ENCODE data around the gene PFN3.
"Not testable (repeated sequence)": the region's sequence is repeated elsewhere in the genome, so short reads cannot be mapped to it uniquely, and the experiment has no call there.

The PFN3 gene

GRCh38 chr5:177367323-177367848 lies 33.1 kb downstream of the PFN3 start:
- Mint-ChIP-seq H3K4me3 (no peak overlapping the region), H3K9me3 (no peaks in the 10 kb centered on the region), H3K27ac (no peak overlapping the region), H3K36me3 (peaks cover 81% of the 10 kb centered on the region), H3K4me1 (peaks cover 66% of the 10 kb centered on the region)
- ATAC-seq (no peak), DNase-seq (ENCODE audit: low spot score in 2 of 2) (no peak)

GRCh38 chr5:177366528-177367322 lies 33.7 kb downstream of the PFN3 start:
- no peaks in the 10 kb centered on the region for H3K9me3 Mint-ChIP-seq
- no peak for DNase-seq (ENCODE audit: low spot score in 2 of 2)
- H3K4me3 Mint-ChIP-seq: no peak overlapping the region
- peak overlapping the region; percentile 68 for H3K27ac Mint-ChIP-seq
- peaks cover 81% of the 10 kb centered on the region for H3K36me3 Mint-ChIP-seq
- H3K4me1 Mint-ChIP-seq: peaks cover 66% of the 10 kb centered on the region
- no peak for ATAC-seq

- Mint-ChIP-seq H3K4me3 (no peak overlapping the region), H3K9me3 (no peaks in the 10 kb centered on the region), H3K36me3 (peaks cover 76% of the 10 kb centered on the region), H3K27ac (peak overlapping the region; percentile 68), H3K4me1 (peaks cover 66% of the 10 kb centered on the region)
- DNase-seq (ENCODE audit: low spot score in 2 of 2) (no peak), ATAC-seq (no peak)
These were observed 34.5 kb downstream of the PFN3 start for GRCh38 chr5:177365845-177366527.

- peak; percentile 19 to 74 for DNase-seq (ENCODE audit: low spot score in 2 of 2)
- H3K9me3 Mint-ChIP-seq: no peaks in the 10 kb centered on the region
- peak overlapping the region; percentile 79 for H3K4me3 Mint-ChIP-seq
- ATAC-seq: peak; percentile 78
- peak overlapping the region; percentile 86 for H3K27ac Mint-ChIP-seq
- H3K4me1 Mint-ChIP-seq: peaks cover 79% of the 10 kb centered on the region
- H3K36me3 Mint-ChIP-seq: peaks cover 75% of the 10 kb centered on the region
These were observed 36.1 kb downstream of the PFN3 start for GRCh38 chr5:177364159-177364962.

- Mint-ChIP-seq H3K4me3 (peak overlapping the region; percentile 79), H3K9me3 (no peaks in the 10 kb centered on the region), H3K36me3 (peaks cover 67% of the 10 kb centered on the region), H3K4me1 (peaks cover 79% of the 10 kb centered on the region), H3K27ac (no peak overlapping the region)
- ATAC-seq (no peak), DNase-seq (ENCODE audit: low spot score in 2 of 2) (no peak)
These were observed 36.9 kb downstream of the PFN3 start for GRCh38 chr5:177363565-177363964.

GRCh38 chr5:177362610-177363507 lies 37.6 kb downstream of the PFN3 start:
- Mint-ChIP-seq H3K4me1 (peaks cover 77% of the 10 kb centered on the region), H3K9me3 (no peaks in the 10 kb centered on the region), H3K4me3 (peak overlapping the region; percentile 79), H3K36me3 (peaks cover 61% of the 10 kb centered on the region), H3K27ac (peak overlapping the region; percentile 75)
- DNase-seq (ENCODE audit: low spot score in 2 of 2) (peak; percentile 42 to 85), ATAC-seq (peak; percentile 72)

GRCh38 chr5:177362292-177362609 lies 38.2 kb downstream of the PFN3 start:
- DNase-seq (ENCODE audit: low spot score in 2 of 2): no peak
- Mint-ChIP-seq H3K4me1 (peaks cover 83% of the 10 kb centered on the region), H3K36me3 (peaks cover 61% of the 10 kb centered on the region), H3K27ac (peak overlapping the region; percentile 75), H3K4me3 (peak overlapping the region; percentile 79), H3K9me3 (no peaks in the 10 kb centered on the region)
- no peak for ATAC-seq

GRCh38 chr5:177361418-177362291 lies 38.8 kb downstream of the PFN3 start:
- DNase-seq (ENCODE audit: low spot score in 2 of 2) (no peak), ATAC-seq (no peak)
- H3K4me1 Mint-ChIP-seq: peaks cover 85% of the 10 kb centered on the region
- peaks cover 56% of the 10 kb centered on the region for H3K36me3 Mint-ChIP-seq
- H3K27ac Mint-ChIP-seq: peak overlapping the region; percentile 75
- H3K4me3 Mint-ChIP-seq: peak overlapping the region; percentile 79
- H3K9me3 Mint-ChIP-seq: no peaks in the 10 kb centered on the region

GRCh38 chr5:177360740-177361139 lies 39.7 kb downstream of the PFN3 start:
- H3K27ac Mint-ChIP-seq; H3K9me3 Mint-ChIP-seq; ATAC-seq; DNase-seq (ENCODE audit: low spot score in 2 of 2): not testable (repeated sequence)
- peaks cover 47% of the 10 kb centered on the region for H3K36me3 Mint-ChIP-seq
- H3K4me1 Mint-ChIP-seq: peaks cover 85% of the 10 kb centered on the region
- peak overlapping the region; percentile 79 for H3K4me3 Mint-ChIP-seq

- no peak for ATAC-seq
- H3K36me3 Mint-ChIP-seq: peaks cover 38% of the 10 kb centered on the region
- H3K27ac Mint-ChIP-seq: peak overlapping the region; percentile 83
- peaks cover 90% of the 10 kb centered on the region for H3K4me1 Mint-ChIP-seq
- no peaks in the 10 kb centered on the region for H3K9me3 Mint-ChIP-seq
- DNase-seq (ENCODE audit: low spot score in 2 of 2): no peak
- H3K4me3 Mint-ChIP-seq: peak overlapping the region; percentile 90
These were observed 40.6 kb downstream of the PFN3 start for GRCh38 chr5:177359860-177360259.

GRCh38 chr5:177359451-177359851 lies 41.0 kb downstream of the PFN3 start:
- ATAC-seq: no peak
- no peak for DNase-seq (ENCODE audit: low spot score in 2 of 2)
- Mint-ChIP-seq H3K36me3 (peaks cover 34% of the 10 kb centered on the region), H3K4me1 (peaks cover 90% of the 10 kb centered on the region), H3K27ac (peak overlapping the region; percentile 83), H3K9me3 (no peaks in the 10 kb centered on the region), H3K4me3 (peak overlapping the region; percentile 90)

GRCh38 chr5:177358370-177358819 lies 42.1 kb downstream of the PFN3 start:
- Mint-ChIP-seq H3K27ac (peak overlapping the region; percentile 83), H3K9me3 (no peaks in the 10 kb centered on the region), H3K4me1 (peaks cover 86% of the 10 kb centered on the region), H3K36me3 (peaks cover 25% of the 10 kb centered on the region), H3K4me3 (peak overlapping the region; percentile 90)
- no peak for ATAC-seq
- peak in 1 of 2 donors; percentile 66 for DNase-seq (ENCODE audit: low spot score in 2 of 2)

GRCh38 chr5:177357459-177358351 lies 42.8 kb downstream of the PFN3 start, which contains the start of gene RGS14:
Gene RGS14 (plus strand): TSS chr5:177357924. CDS start chr5:177358025, 101 bp downstream.
- peak within 1 kb of the TSS; percentile 83 for H3K27ac Mint-ChIP-seq
- H3K36me3 Mint-ChIP-seq: peaks cover 25% of the 10 kb centered on the region
- DNase-seq (ENCODE audit: low spot score in 2 of 2) (peak; percentile 50 to 81), ATAC-seq (peak; percentile 95)
- H3K9me3 Mint-ChIP-seq: no peaks in the 10 kb centered on the region
- H3K4me1 Mint-ChIP-seq: peaks cover 82% of the 10 kb centered on the region
- H3K4me3 Mint-ChIP-seq: peak within 1 kb of the TSS; percentile 90
